OCI-LY7 (cell line): ENCODE data around the gene LHFPL6.

ENCODE experiments used
- CTCF ChIP-seq: fragments of 200-600 bp; sonication (generic); conservative IDR thresholded peaks from 2 replicates; pipeline ENCODE4 v1.5.1; 2014; ENCODE audit warnings: mild to moderate bottlenecking, antibody characterized with exemption, low read length, moderate library complexity, mixed read lengths
- EZH2phosphoT487 ChIP-seq: fragments of 200-600 bp; sonication (generic); IDR thresholded peaks from 2 replicates; pipeline ENCODE4 v1.6.1; 2018; ENCODE audit warnings: low read depth, borderline replicate concordance, mild to moderate bottlenecking, mixed run types, antibody characterized with exemption, low read length, moderate library complexity, mixed read lengths

- TF ChIP-seq CTCF (no peak), EZH2phosphoT487 (no peak)
Observed at GRCh38 chr13:39444866-39445265, 158.1 kb downstream of the LHFPL6 start.
